Hematopoietic multipotent progenitor cell treated with erythropoietin and hydrocortisone succinate and interleukin-3 and kit ligand, for 15 days (in vitro differentiated cells): ENCODE measurements around the gene TRIM46.
"Not testable (repeated sequence)": the region's sequence is repeated elsewhere in the genome, so short reads cannot be mapped to it uniquely, and the experiment has no call there.

ENCODE experiments used
- DNase-seq: peaks from one replicate; pipeline ENCODE4 v3.0.0-alpha.2; 2015; ENCODE audit warnings: low spot score

TRIM46 gene

GRCh38 chr1:155227261-155228095 lies 53.8 kb downstream of the TRIM46 start:
- DNase-seq = peak; percentile 97

DNA sequence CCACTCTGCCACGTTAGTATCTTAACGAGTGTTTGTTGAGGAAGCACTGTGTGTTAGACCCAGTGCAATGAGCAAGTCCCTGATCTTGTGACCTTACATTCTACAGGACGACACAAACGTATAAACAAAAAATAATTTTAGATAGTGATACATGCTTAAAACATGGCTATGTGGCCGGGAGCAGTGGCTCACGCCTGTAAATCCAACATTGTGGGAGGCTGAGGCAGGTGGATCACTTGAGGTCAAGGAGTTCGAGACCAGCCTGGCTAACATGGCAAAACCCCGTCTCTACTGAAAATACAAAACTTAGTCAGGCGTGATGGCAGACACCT lies 54.4 kb downstream of the TRIM46 start:
- no peak for DNase-seq

DNA sequence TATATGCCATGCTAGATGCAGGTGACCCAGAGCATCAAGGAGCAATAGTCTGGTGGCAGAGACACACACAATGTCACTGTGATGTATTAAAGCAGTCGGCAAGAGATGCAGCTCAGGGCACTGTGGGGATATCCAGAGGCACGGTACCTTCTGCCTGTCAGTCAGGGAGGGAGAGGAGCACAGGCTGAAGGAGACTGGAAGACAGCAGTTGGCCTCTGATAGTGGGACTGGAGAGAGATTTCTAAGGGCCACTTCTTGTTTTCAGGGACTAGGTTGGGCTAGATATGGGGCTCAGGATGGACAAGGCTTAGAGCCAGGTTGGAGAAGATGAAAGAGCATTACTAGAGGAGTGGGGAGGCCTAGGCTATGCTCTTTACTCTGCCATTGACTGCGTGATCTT lies 57.7 kb downstream of the TRIM46 start:
- DNase-seq = not testable (repeated sequence)

GRCh38 chr1:155232001-155232978 lies 58.6 kb downstream of the TRIM46 start:
- not testable (repeated sequence) for DNase-seq

GRCh38 chr1:155233502-155233901 lies 59.9 kb downstream of the TRIM46 start:
- not testable (repeated sequence) for DNase-seq
